Measurements from ENCODE around the gene RASAL2. TPM values are rescaled to one million over a fixed set of nuclear protein-coding genes. Genes with fewer than 3 reads are reported as not detected.

Gene RASAL2
- total RNA-seq, 4 donors from 2014 or later: 31.8 to 48.3 (median 37.8) TPM

- no peak overlapping the region for H3K4me3 ChIP-seq
- H3K4me1 ChIP-seq: peaks cover 9% of the 10 kb centered on the region
- no peaks in the 10 kb centered on the region for H3K36me3 ChIP-seq
- peaks cover 3% of the 10 kb centered on the region for H3K27me3 ChIP-seq
- no peaks in the 10 kb centered on the region for H3K9me3 ChIP-seq
- TF ChIP-seq POLR2A (IDR thresholded peaks at IDR 0.05) (no peak), EP300 (IDR thresholded peaks at IDR 0.05) (no peak)
- 84% methylated on average over 5 of the region's 5 CpGs for WGBS
- H3K27ac ChIP-seq: no peak overlapping the region
- DNase-seq (ENCODE audit: low spot score in 2 of 2): no peak
Measured at GRCh38 chr1:178483251-178483957, 389.5 kb downstream of the RASAL2 start.

- TF ChIP-seq EP300 (IDR thresholded peaks at IDR 0.05): no peak
- TF ChIP-seq POLR2A (IDR thresholded peaks at IDR 0.05): no peak
- TF ChIP-seq CTCF (IDR thresholded peaks at IDR 0.05): no peak
- TF ChIP-seq POLR2AphosphoS5 (IDR thresholded peaks at IDR 0.05): no peak
- no peak for DNase-seq (ENCODE audit: low spot score in 2 of 2)
- peaks cover 9% of the 10 kb centered on the region for H3K4me1 ChIP-seq
- H3K36me3 ChIP-seq: no peaks in the 10 kb centered on the region
- no peak overlapping the region for H3K27ac ChIP-seq
- no peaks in the 10 kb centered on the region for H3K9me3 ChIP-seq
- H3K27me3 ChIP-seq: peaks cover 3% of the 10 kb centered on the region
- H3K4me3 ChIP-seq: no peak overlapping the region
- 63% methylated on average over 3 of the region's 3 CpGs for WGBS
Measured at GRCh38 chr1:178484698-178485225, 390.9 kb downstream of the RASAL2 start.

GRCh38 chr1:178485541-178485981 is 391.7 kb downstream of the RASAL2 start:
- Histone ChIP-seq H3K27me3 (peaks cover 3% of the 10 kb centered on the region), H3K36me3 (no peaks in the 10 kb centered on the region), H3K9me3 (no peaks in the 10 kb centered on the region), H3K4me3 (no peak overlapping the region), H3K27ac (no peak overlapping the region), H3K4me1 (peaks cover 9% of the 10 kb centered on the region)
- 62% methylated on average over 3 of the region's 3 CpGs for WGBS
- DNase-seq (ENCODE audit: low spot score in 2 of 2): no peak
- TF ChIP-seq EP300 (IDR thresholded peaks at IDR 0.05) (no peak), POLR2A (IDR thresholded peaks at IDR 0.05) (no peak), POLR2AphosphoS5 (IDR thresholded peaks at IDR 0.05) (no peak), CTCF (IDR thresholded peaks at IDR 0.05) (no peak)

- no peak for DNase-seq (ENCODE audit: low spot score in 2 of 2)
- TF ChIP-seq POLR2A (IDR thresholded peaks at IDR 0.05) (no peak), EP300 (IDR thresholded peaks at IDR 0.05) (no peak), POLR2AphosphoS5 (IDR thresholded peaks at IDR 0.05) (no peak), CTCF (IDR thresholded peaks at IDR 0.05) (no peak)
- WGBS: 57% methylated on average over 28 of the region's 54 CpGs
Measured at GRCh38 chr1:178486100-178487069, 392.5 kb downstream of the RASAL2 start.

GRCh38 chr1:178487070-178487615 is 393.2 kb downstream of the RASAL2 start:
- TF ChIP-seq POLR2AphosphoS5 (IDR thresholded peaks at IDR 0.05): no peak
- no peak for TF ChIP-seq CTCF (IDR thresholded peaks at IDR 0.05)
- no peak for TF ChIP-seq POLR2A (IDR thresholded peaks at IDR 0.05)
- no peak for TF ChIP-seq EP300 (IDR thresholded peaks at IDR 0.05)
- Histone ChIP-seq H3K9me3 (no peaks in the 10 kb centered on the region), H3K4me1 (peaks cover 9% of the 10 kb centered on the region), H3K4me3 (peak overlapping the region; percentile 30), H3K27me3 (peaks cover 3% of the 10 kb centered on the region), H3K36me3 (no peaks in the 10 kb centered on the region), H3K27ac (no peak overlapping the region)
- no peak for DNase-seq (ENCODE audit: low spot score in 2 of 2)
- 72% methylated on average over 6 of the region's 20 CpGs for WGBS

More at GRCh38 chr1:178486100-178487069, 392.5 kb downstream of the RASAL2 start:
- H3K4me3 ChIP-seq: peak overlapping the region; percentile 30
- no peak overlapping the region for H3K27ac ChIP-seq
- H3K27me3 ChIP-seq: peaks cover 3% of the 10 kb centered on the region
- H3K4me1 ChIP-seq: peaks cover 9% of the 10 kb centered on the region
- H3K9me3 ChIP-seq: no peaks in the 10 kb centered on the region
- no peaks in the 10 kb centered on the region for H3K36me3 ChIP-seq

Measured in suprapubic skin (tissue), 4 donors.